NK-92 (cell line): Measurements from ENCODE around the gene PLEKHJ1.

Source experiments
- DNase-seq: peaks from one replicate; lab custom pipeline; 2025; ENCODE audit not compliant: unreplicated experiment; lab: John Stamatoyannopoulos, UW

The PLEKHJ1 gene

GRCh38 chr19:2237051-2237868, 1.1 kb upstream of the PLEKHJ1 start:
- DNase-seq, result no peak

DNA sequence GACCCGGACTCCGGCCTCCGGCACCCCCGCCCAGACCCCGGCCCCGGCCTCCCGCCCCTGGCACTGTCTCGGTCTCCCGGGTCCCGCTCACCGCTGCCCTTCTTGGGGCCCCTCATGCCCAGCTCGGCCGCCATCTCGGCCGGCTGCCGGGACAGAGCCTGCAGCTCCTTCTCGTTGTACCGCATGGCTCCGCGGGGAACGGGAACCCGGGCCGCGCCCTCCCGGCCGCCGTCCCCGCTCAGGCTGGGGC, 140 bp downstream of the PLEKHJ1 start:
- no peak for DNase-seq

GRCh38 chr19:2235381-2236063, 607 bp downstream of the PLEKHJ1 start:
- no peak for DNase-seq

DNA sequence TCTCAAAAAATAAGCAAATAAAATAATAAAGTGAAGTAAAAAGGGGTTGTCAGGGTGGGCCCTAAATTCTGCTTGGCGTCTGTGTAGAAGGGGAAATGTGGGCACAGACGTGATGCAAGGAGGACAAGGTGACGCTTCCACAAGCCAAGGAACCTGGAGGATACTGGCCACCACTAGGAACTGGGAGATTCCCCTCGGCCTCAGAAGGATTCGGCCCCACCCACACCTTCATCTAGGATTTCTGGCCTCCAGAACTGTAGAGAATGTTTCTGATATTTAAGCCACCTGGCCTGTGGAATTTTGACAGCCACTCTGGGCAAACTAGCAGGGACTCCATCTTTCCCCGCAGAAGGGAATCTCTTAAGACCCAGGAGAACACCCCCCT, 1.1 kb downstream of the PLEKHJ1 start:
- DNase-seq, result no peak

- DNase-seq, result no peak
Observed at GRCh38 chr19:2233601-2234280, 2.4 kb downstream of the PLEKHJ1 start.

- DNase-seq, result no peak
Observed at GRCh38 chr19:2232286-2233151, 3.6 kb downstream of the PLEKHJ1 start.

DNA sequence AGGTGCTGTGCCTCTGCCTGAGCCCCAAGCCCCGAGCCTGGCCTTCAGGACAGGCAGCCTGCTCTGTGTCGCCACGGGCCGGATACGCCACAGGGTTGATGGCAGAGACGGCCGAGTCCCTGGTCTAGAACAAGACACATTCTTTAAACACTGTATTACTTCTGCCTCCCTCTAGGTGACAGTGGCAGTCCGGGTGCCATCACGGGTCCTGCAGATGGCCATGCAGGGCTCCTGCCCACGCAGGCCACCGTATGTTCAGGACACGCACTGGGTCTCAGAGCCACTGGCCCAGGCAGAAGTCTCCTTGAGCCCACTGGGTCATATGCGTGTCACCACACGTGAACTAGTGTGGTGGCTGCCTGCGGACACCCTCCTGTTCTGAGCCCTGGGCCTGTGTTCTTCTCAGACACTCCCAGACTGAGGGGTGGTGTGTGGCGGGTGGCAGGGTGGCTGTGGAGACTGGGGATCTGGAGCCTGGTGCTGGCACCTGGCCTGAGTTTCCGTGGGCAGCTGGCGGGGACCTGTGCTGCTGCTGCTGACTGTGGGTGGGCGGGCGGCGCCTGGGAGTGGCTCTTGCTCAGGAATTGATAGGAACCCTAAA, 4.4 kb downstream of the PLEKHJ1 start:
- DNase-seq, result no peak

GRCh38 chr19:2230807-2231533, 5.2 kb downstream of the PLEKHJ1 start:
- DNase-seq, result no peak

GRCh38 chr19:2230033-2230531, 6.0 kb downstream of the PLEKHJ1 start:
- DNase-seq, result no peak

GRCh38 chr19:2229103-2230032, 6.8 kb downstream of the PLEKHJ1 start:
- DNase-seq, result no peak

DNA sequence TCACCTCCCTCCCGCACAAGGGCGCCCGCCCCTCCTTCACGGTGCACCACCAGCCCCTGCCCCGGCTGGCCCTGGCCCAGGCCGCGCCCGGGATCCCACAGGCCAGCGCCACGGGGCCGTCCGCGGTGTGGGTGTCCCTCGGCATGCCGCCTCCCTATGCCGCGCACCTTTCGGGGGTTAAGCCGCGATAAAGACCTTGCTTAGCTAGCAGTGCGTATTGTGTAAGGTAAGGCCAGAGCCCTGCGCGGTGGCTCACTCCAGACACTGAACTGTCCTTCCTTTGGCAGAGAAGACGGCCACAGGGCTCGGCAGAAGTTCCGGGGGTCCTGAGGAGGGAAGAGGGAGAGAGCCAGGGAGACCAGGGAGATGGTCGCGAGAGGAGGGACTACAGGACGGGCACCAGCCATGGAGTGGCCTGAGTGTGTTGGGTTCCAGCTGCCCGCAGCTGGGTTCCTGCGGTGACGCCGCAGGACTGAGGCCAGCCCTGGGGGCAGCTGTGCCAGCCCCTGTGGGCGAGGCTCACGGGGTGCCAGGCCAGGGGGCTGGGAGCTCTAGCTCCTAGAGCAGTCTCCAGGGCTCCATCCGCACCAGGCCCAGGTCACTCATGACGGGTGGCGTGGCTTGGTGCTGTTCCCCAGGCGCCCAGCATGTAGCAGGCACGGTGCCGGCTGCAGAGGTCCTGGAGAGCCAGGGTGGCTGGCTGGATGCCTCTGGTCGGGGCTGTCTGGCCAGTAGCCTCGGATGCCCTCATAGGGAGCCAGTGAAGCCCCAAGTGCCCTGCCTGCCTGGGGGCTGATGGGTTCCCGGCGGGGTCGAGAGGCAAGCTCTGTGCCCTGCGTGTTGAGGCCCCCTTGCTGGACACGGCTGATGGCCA, 7.7 kb downstream of the PLEKHJ1 start:
- DNase-seq, result no peak

- no peak for DNase-seq
Observed at GRCh38 chr19:2227415-2228156, 8.5 kb downstream of the PLEKHJ1 start.

GRCh38 chr19:2226840-2227360, 9.2 kb downstream of the PLEKHJ1 start:
- DNase-seq, result no peak

GRCh38 chr19:2226051-2226839, 9.9 kb downstream of the PLEKHJ1 start:
- DNase-seq, result no peak

DNA sequence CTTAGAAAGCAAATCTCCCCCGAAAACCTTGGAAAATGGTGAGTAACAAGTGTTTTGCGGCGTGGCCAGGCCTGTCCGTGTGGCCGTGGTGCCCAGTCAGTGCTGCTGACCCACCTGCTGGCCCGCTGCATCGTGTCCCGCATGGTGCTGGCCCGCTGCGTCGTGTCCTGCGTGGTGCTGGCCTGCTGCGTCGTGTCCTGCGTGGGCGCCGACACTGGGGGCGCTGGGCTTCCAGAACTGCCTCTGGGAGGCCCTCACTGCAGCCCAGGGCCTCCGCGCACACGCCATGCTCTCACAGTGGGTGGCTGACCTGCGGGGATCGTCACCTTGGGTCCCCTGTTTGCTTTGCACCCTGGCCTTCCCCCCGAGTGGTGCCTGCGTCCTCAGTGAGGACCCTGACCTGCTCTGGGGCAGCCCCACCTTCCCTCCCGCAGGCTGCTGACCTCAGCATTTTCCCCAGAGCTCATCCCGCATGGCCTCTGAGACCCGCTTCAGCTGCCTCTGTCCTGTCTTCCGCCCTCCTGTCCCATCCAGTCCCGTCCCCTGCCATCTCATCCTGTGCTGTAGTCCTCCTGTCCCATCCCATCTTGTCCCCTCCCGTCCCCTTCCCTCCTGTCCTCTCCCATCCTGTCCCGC, 10.6 kb downstream of the PLEKHJ1 start:
- DNase-seq, result no peak
